ENCODE results near the gene GJA3.

The GJA3 gene

GRCh38 chr13:20160306-20161274, at the start of gene GJA3:
Gene GJA3 (minus strand): TSS chr13:20161052. CDS start chr13:20143288, 17,764 bp downstream.
- peak; percentile 45 for DNase-seq

GRCh38 chr13:20209948-20210347, 49.1 kb upstream of the GJA3 start:
- DNase-seq: no peak

- DNase-seq: no peak
Observed at GRCh38 chr13:20206698-20207235, 45.9 kb upstream of the GJA3 start.

GRCh38 chr13:20206065-20206697, 45.3 kb upstream of the GJA3 start:
- DNase-seq: no peak

- peak; percentile 70 for DNase-seq
Observed at GRCh38 chr13:20198781-20199180, 37.9 kb upstream of the GJA3 start.

GRCh38 chr13:20197361-20197834, 36.5 kb upstream of the GJA3 start:
- peak; percentile 61 for DNase-seq

- DNase-seq: no peak
Observed at GRCh38 chr13:20195801-20196200, 34.9 kb upstream of the GJA3 start.

GRCh38 chr13:20193907-20194631, 33.2 kb upstream of the GJA3 start:
- no peak for DNase-seq

- no peak for DNase-seq
Observed at GRCh38 chr13:20193162-20193906, 32.5 kb upstream of the GJA3 start.

- no peak for DNase-seq
Observed at GRCh38 chr13:20192836-20193161, 31.9 kb upstream of the GJA3 start, which contains the start of gene GJB2. Gene GJB2 (minus strand): TSS chr13:20192938. CDS start chr13:20189581, 3,357 bp downstream.

- DNase-seq: no peak
Observed at GRCh38 chr13:20192158-20192835, 31.4 kb upstream of the GJA3 start.

GRCh38 chr13:20191311-20192157, 30.7 kb upstream of the GJA3 start:
- DNase-seq: no peak

GRCh38 chr13:20190481-20191310, 29.8 kb upstream of the GJA3 start:
- peak; percentile 92 for DNase-seq

- DNase-seq: no peak
Observed at GRCh38 chr13:20190076-20190475, 29.2 kb upstream of the GJA3 start.

- no peak for DNase-seq
Observed at GRCh38 chr13:20188667-20189553, 28.1 kb upstream of the GJA3 start.

GRCh38 chr13:20186771-20187170, 25.9 kb upstream of the GJA3 start:
- no peak for DNase-seq

GRCh38 chr13:20185366-20186056, 24.7 kb upstream of the GJA3 start:
- no peak for DNase-seq

All from HCEC 1CT (cell line).